HepG2 (cell line): Measurements from ENCODE around the gene ELL. TPM values are rescaled to one million over a fixed set of nuclear protein-coding genes. Genes with fewer than 3 reads are reported as not detected.

Experiments used
- ATAC-seq: fragments of 200-7000 bp; cut with Tn5 transposase; 3 replicates; pipeline ENCODE4 v1.9.1; 2020; ENCODE audit warnings: mild to moderate bottlenecking, moderate library complexity
- BruUV-seq: library from RNA; stranded (reverse); fragments of 400-500 nt; replicated peaks from 2 replicates; lab custom pipeline; 2021; lab: Mats Ljungman, UMichigan
- CTCF ChIA-PET: fragments of 300-600 bp; formaldehyde crosslinking; extraction: SDS; loops from one replicate; lab custom pipeline; 2021; ENCODE audit warnings: low total read pairs, inconsistent platforms, low intra/inter-chr PET ratio; lab: Yijun Ruan, JAX
- POLR2A ChIA-PET: fragments of 350-600 bp; sonication (Branson Sonifier 250); formaldehyde crosslinking; loops from one replicate; lab custom pipeline; 2020; ENCODE audit warnings: antibody characterized with exemption, inconsistent platforms; lab: Yijun Ruan, JAX
- DNase-seq: peaks from one replicate; pipeline ENCODE4 v3.0.0-alpha.2; 2015; ENCODE audit warnings: low spot score
- FAIRE-seq: peaks from 3 replicates; lab custom pipeline; 2011; peaks lifted over from hg19 to GRCh38; lab: Jason Lieb, UNC
- H2AFZ ChIP-seq: one replicate; pipeline ENCODE4 v1.6.1; 2011; ENCODE audit warnings: low read length, inconsistent platforms
- H3K27ac ChIP-seq: fragments of 300-600 bp; 3 replicates; pipeline ENCODE4 v1.8.0; 2011; ENCODE audit warnings: mixed run types, mild to moderate bottlenecking, mixed read lengths, low read length, inconsistent platforms; ENCODE audit not compliant: insufficient read depth; ENCODE audit errors: extremely low read length
- H3K27me3 ChIP-seq, 2 experiments: fragments of 200-600 bp in 1 of 2; 2 replicates in 1 of 2; 3 replicates in 1 of 2; pipeline versions ENCODE4 v1.6.0 to v1.8.0; 2011; ENCODE audit warnings: low read length in 2 of 2, mild to moderate bottlenecking in 2 of 2, moderate library complexity in 2 of 2, inconsistent platforms in 1 of 2; ENCODE audit not compliant: insufficient read depth in 2 of 2, control insufficient read depth in 1 of 2
- H3K36me3 ChIP-seq, 2 experiments: fragments of 200-600 bp in 1 of 2; replicated peaks in 1 of 2; 2 replicates in 1 of 2; 3 replicates in 1 of 2; pipeline versions ENCODE4 v1.5.1 to v1.8.0; 2011; ENCODE audit warnings: low read length in 2 of 2, inconsistent platforms in 1 of 2; ENCODE audit not compliant: insufficient read depth in 2 of 2, control insufficient read depth in 1 of 2
- H3K4me1 ChIP-seq: 2 replicates; pipeline ENCODE4 v1.5.1; 2012; ENCODE audit warnings: low read length, inconsistent platforms; ENCODE audit not compliant: insufficient read depth
- H3K4me2 ChIP-seq: 2 replicates; pipeline ENCODE4 v1.6.0; 2011; ENCODE audit warnings: low read depth, low read length, inconsistent platforms
- H3K4me3 ChIP-seq, 3 experiments: fragments of 200-600 bp in 1 of 3; sonication (generic), shearing (Covaris generic) in 1 of 3; replicated peaks in 1 of 3; 2 replicates each; pipeline ENCODE4 v1.5.1; 2011 to 2016; ENCODE audit warnings: low read length in 3 of 3, inconsistent platforms in 2 of 3, low read depth in 2 of 3, mild to moderate bottlenecking in 2 of 3, control low read depth in 1 of 3, mixed read lengths in 1 of 3; ENCODE audit not compliant: insufficient read depth in 1 of 3
- H3K79me2 ChIP-seq: one replicate; pipeline ENCODE4 v1.6.1; 2011; ENCODE audit warnings: low read length, inconsistent platforms; ENCODE audit not compliant: insufficient read depth
- H3K9ac ChIP-seq: 2 replicates; pipeline ENCODE4 v1.6.0; 2011; ENCODE audit warnings: mild to moderate bottlenecking, low read depth, low read length, inconsistent platforms; ENCODE audit not compliant: insufficient read depth
- H3K9me3 ChIP-seq: 2 replicates; pipeline ENCODE4 v1.5.1; 2012; ENCODE audit warnings: mild to moderate bottlenecking, low read length
- H4K20me1 ChIP-seq: 2 replicates; pipeline ENCODE4 v1.6.0; 2011; ENCODE audit warnings: inconsistent platforms, mild to moderate bottlenecking, low read length, moderate library complexity; ENCODE audit not compliant: insufficient read depth
- CHD4 ChIP-seq: fragments of 200-600 bp; sonication (generic); IDR thresholded peaks from 2 replicates; pipeline ENCODE4 v1.7.0; 2017; ENCODE audit warnings: mild to moderate bottlenecking, low read length, borderline replicate concordance
- MEIS1 ChIP-seq: sonication (generic); formaldehyde crosslinking; IDR thresholded peaks from 2 replicates; pipeline ENCODE4 v1.9.0; 2021; ENCODE audit warnings: mild to moderate bottlenecking, missing genetic modification reagents, moderate library complexity, borderline replicate concordance
- MEIS2 ChIP-seq: sonication (generic); formaldehyde crosslinking; IDR thresholded peaks from 2 replicates; pipeline ENCODE4 v1.9.0; 2021; ENCODE audit warnings: mild to moderate bottlenecking, missing genetic modification reagents
- MTERF4 ChIP-seq: sonication (generic); formaldehyde crosslinking; IDR thresholded peaks from 2 replicates; pipeline ENCODE4 v1.8.0; 2023; ENCODE audit warnings: mild to moderate bottlenecking, missing genetic modification reagents
- MXI1 ChIP-seq: IDR thresholded peaks from 3 replicates; pipeline ENCODE4 v1.6.1; 2012; ENCODE audit warnings: low read depth, low read length, inconsistent platforms, borderline replicate concordance
- RAD21 ChIP-seq: fragments of 450-650 bp; formaldehyde crosslinking; IDR thresholded peaks from 2 replicates; pipeline ENCODE4 v1.5.0; 2020; ENCODE audit warnings: mild to moderate bottlenecking
- RNF2 ChIP-seq: fragments of 450-650 bp; conservative IDR thresholded peaks from 2 replicates; pipeline ENCODE4 v1.6.1; 2016; ENCODE audit warnings: low read depth
- THAP11 ChIP-seq: IDR thresholded peaks from 2 replicates; pipeline ENCODE4 v1.6.1; 2016; ENCODE audit warnings: missing biosample characterization, missing genetic modification reagents
- ZBED4 ChIP-seq: sonication (generic); formaldehyde crosslinking; IDR thresholded peaks from 2 replicates; pipeline ENCODE4 v1.4.0; 2020; ENCODE audit warnings: missing genetic modification reagents, borderline replicate concordance
- ZNF501 ChIP-seq: sonication (generic); formaldehyde crosslinking; IDR thresholded peaks from 2 replicates; pipeline ENCODE4 v1.5.1; 2020; ENCODE audit warnings: mild to moderate bottlenecking, moderate library complexity, missing genetic modification reagents
- ZNF572 ChIP-seq: sonication (generic); formaldehyde crosslinking; IDR thresholded peaks from 2 replicates; pipeline ENCODE4 v1.5.1; 2020; ENCODE audit warnings: mild to moderate bottlenecking, missing genetic modification reagents
- ZNF687 ChIP-seq: sonication (generic); formaldehyde crosslinking; IDR thresholded peaks from 2 replicates; pipeline ENCODE4 v1.5.1; 2020; ENCODE audit warnings: mild to moderate bottlenecking, missing genetic modification reagents, moderate library complexity
- ZNF768 ChIP-seq: sonication (generic); formaldehyde crosslinking; IDR thresholded peaks from 2 replicates; pipeline ENCODE4 v1.4.0; 2020; ENCODE audit warnings: missing genetic modification reagents
- ZSCAN25 ChIP-seq: sonication (generic); formaldehyde crosslinking; IDR thresholded peaks from 2 replicates; pipeline ENCODE4 v1.8.0; 2022; ENCODE audit warnings: mild to moderate bottlenecking, missing genetic modification reagents
- ZSCAN30 ChIP-seq: sonication (generic); formaldehyde crosslinking; IDR thresholded peaks from 2 replicates; pipeline ENCODE4 v1.5.0; 2020; ENCODE audit warnings: mild to moderate bottlenecking, missing genetic modification reagents
- WGBS: methylation state at CpG from one replicate; pipeline ENCODE4 v1.1.6; 2017; ENCODE audit warnings: low lambda C conversion rate; 5-methylcytosine and 5-hydroxymethylcytosine counted together
- in situ Hi-C: cut with HindIII; loops from 2 replicates; pipeline ENCODE4 v1.10.0; 2017; ENCODE audit warnings: low pct_unique_long_range_greater_than_20kb; ENCODE audit not compliant: extremely low pct_ligation_motif_present
- intact Hi-C: fragments of 100-400 bp; cut with micrococcal nuclease; formaldehyde crosslinking; loops from one replicate; pipeline ENCODE4 v1.10.0; 2022; ENCODE audit not compliant: unreplicated experiment
- polyA plus RNA-seq, 8 experiments: library from polyadenylated mRNA; depleted of rRNA in 3 of 8; stranded (reverse) in 7 of 8; unstranded in 1 of 8; fragments of >200 nt; fragmentation: Illumina TruSeq in 4 of 8; extraction: Trizol in 4 of 8; gene quantifications; 2 replicates each; pipeline versions ENCODE4 v1.2.1 to v1.2.3, GENCODE V29; 2011 to 2016; ENCODE audit warnings: low read depth in 4 of 8, missing spikeins in 1 of 8, mixed read lengths in 1 of 8; ENCODE audit not compliant: insufficient read depth in 1 of 8
- total RNA-seq, 5 experiments: library from RNA; depleted of rRNA; stranded (reverse); fragments of >200 nt; fragmentation: Illumina TruSeq; extraction: Trizol; gene quantifications; 2 replicates each; pipeline ENCODE4 v1.2.3, GENCODE V29; 2016; ENCODE audit warnings: low read depth in 1 of 5

Gene ELL
- total and polyA plus RNA-seq, 2 of the 13 experiments (the other 11 are each of a cell fraction or from before 2014, with no cell fraction given): 3.7 to 5.4 TPM

GRCh38 chr19:18526316-18526715, 4.4 kb upstream of the ELL start (continued):
- no peak for TF ChIP-seq ZBED4
- TF ChIP-seq MEIS1: no peak
- no peak for TF ChIP-seq THAP11 (CRISPR knock-in tag)
- no peak for TF ChIP-seq ZSCAN30 (CRISPR knock-in tag)
- no peak for TF ChIP-seq ZSCAN25 (CRISPR knock-in tag)
- no peak for TF ChIP-seq ZNF572 (CRISPR knock-in tag)

GRCh38 chr19:18523841-18524240, 2.0 kb upstream of the ELL start:
- TF ChIP-seq ZNF768 (CRISPR knock-in tag): 0 out of 2 replicates have a peak, but pooled peaks have one; percentile 23
- no peak for TF ChIP-seq CHD4
- TF ChIP-seq MTERF4: no peak
- TF ChIP-seq ZNF501: 0 out of 2 replicates have a peak, but pooled peaks have one; percentile 15
- peak; percentile 12; the same call in 1 of the 2 replicates for TF ChIP-seq RAD21
- TF ChIP-seq MEIS2 (CRISPR knock-in tag): no peak
- TF ChIP-seq MXI1: 0 out of 3 replicates have a peak, but pooled peaks have one; percentile 13
- peak; percentile 54 for TF ChIP-seq ZNF687
- TF ChIP-seq RNF2: no peak
- Histone ChIP-seq H3K27ac (no peak overlapping the region), H4K20me1 (no peaks in the 10 kb centered on the region; the same call in 1 of the 2 replicates), H3K27me3 (no peaks in the 10 kb centered on the region; a peak in 1 of 5 replicates), H3K4me1 (peaks cover 35% of the 10 kb centered on the region), H2AFZ (no peak overlapping the region), H3K36me3 (no peaks in the 10 kb centered on the region), H3K4me3 (peak overlapping the region in 2 of 3 experiments; percentile 10 to 60; a peak in 2 of 6 replicates), H3K79me2 (peaks cover 27% of the 10 kb centered on the region), H3K4me2 (peak overlapping the region; percentile 63), H3K9ac (peak overlapping the region; percentile 14; the same call in 1 of the 2 replicates), H3K9me3 (no peaks in the 10 kb centered on the region)
- intact Hi-C loops (loop anchor here (2.0 to 10.0 kb wide), 4 partner anchors 27 to 239 kb away; partner anchors contain the start of genes JUND and KXD1), in situ Hi-C loops (loop anchor here (10.0 kb wide), 1 partner anchor 49 kb away; no protein-coding TSS in a partner anchor)
- ChIA-PET CTCF (no interaction called here), POLR2A (interaction anchor here (0.6 to 3.9 kb wide), 6 partner anchors 10 to 48 kb away, joined by 3 to 16 read pairs (median 4); partner anchors contain the start of genes KXD1 and UBA52)
- no peak for ATAC-seq
- FAIRE-seq: no peak
- WGBS: 38% methylated on average over 6 of the region's 9 CpGs
- no TSS peak for BruUV-seq
- DNase-seq: peak; percentile 43
